Esophagus muscularis mucosa (tissue), 4 donors: ENCODE measurements around the gene RBFA. TPM values are rescaled to one million over a fixed set of nuclear protein-coding genes. Genes with fewer than 3 reads are reported as not detected.

ENCODE experiments used
- DNase-seq: peaks from one replicate; pipeline ENCODE4 v3.0.0-alpha.2; 2017; ENCODE audit errors: extremely low spot score
- H3K27ac ChIP-seq, 4 donors: fragments of 200-600 bp; sonication (generic); replicated peaks in 1 of 4; 1 replicate in 3 of 4; 2 replicates in 1 of 4; pipeline ENCODE4 v1.5.1; 2016 to 2019; ENCODE audit warnings: mild to moderate bottlenecking in 1 of 4
- H3K27me3 ChIP-seq, 4 donors: fragments of 200-600 bp; sonication (generic); one replicate each; pipeline versions ENCODE4 v1.5.1 to v1.6.0; 2016 to 2019
- H3K36me3 ChIP-seq, 4 donors: fragments of 200-600 bp; sonication (generic); one replicate each; pipeline ENCODE4 v1.5.1; 2016 to 2019
- H3K4me1 ChIP-seq, 4 donors: fragments of 200-600 bp; sonication (generic); one replicate each; pipeline ENCODE4 v1.5.1; 2016 to 2019
- H3K4me3 ChIP-seq, 4 donors: fragments of 200-600 bp; sonication (generic); 1 replicate in 2 of 4; 2 replicates in 2 of 4; pipeline ENCODE4 v1.5.1; 2016 to 2019; ENCODE audit warnings: mild to moderate bottlenecking in 4 of 4, moderate library complexity in 1 of 4
- H3K9me3 ChIP-seq, 4 donors: fragments of 200-600 bp; sonication (generic); 1 replicate in 3 of 4; 2 replicates in 1 of 4; pipeline ENCODE4 v1.5.1; 2016 to 2019
- EP300 ChIP-seq: sonication (generic); formaldehyde crosslinking; IDR thresholded peaks from one replicate; pipeline ENCODE4 v1.6.1; 2017; ENCODE audit warnings: antibody characterized with exemption
- POLR2A ChIP-seq: fragments of 450-650 bp; IDR thresholded peaks from one replicate; pipeline ENCODE4 v1.6.1; 2017; ENCODE audit warnings: antibody characterized with exemption, moderate library complexity, mild to moderate bottlenecking, low read depth
- POLR2AphosphoS5 ChIP-seq, 2 donors: sonication (generic); formaldehyde crosslinking; IDR thresholded peaks; one replicate each; pipeline ENCODE4 v1.6.1; 2017; ENCODE audit warnings: antibody characterized with exemption in 2 of 2
- WGBS: methylation state at CpG from one replicate; pipeline ENCODE4 v1.1.5; 2018; 5-methylcytosine and 5-hydroxymethylcytosine counted together
- intact Hi-C: fragments of 100-400 bp; cut with DNase I; formaldehyde crosslinking; loops from one replicate; pipeline ENCODE4 v1.15.1; 2023
- total RNA-seq, 4 donors: library from RNA; depleted of rRNA; stranded (reverse); fragments of >200 nt; gene quantifications; one replicate each; pipeline versions ENCODE4 v1.1.0 to v1.2.1, GENCODE V29; 2016
- TF ChIP-seq, protein P1 (sequence below), 3 experiments: fragments of 200-600 bp in 2 of 3; fragments of 450-650 bp in 1 of 3; sonication (generic) in 2 of 3; IDR thresholded peaks; one replicate each; pipeline ENCODE4 v1.5.1; 2017 to 2019; ENCODE audit warnings: antibody characterized with exemption in 3 of 3, mild to moderate bottlenecking in 2 of 3, moderate library complexity in 1 of 3

RBFA gene
- total RNA-seq, 4 donors from 2014 or later = 22.0 to 32.0 (median 25.6) TPM

GRCh38 chr18:80037300-80037699 lies 3.1 kb downstream of the RBFA start:
- WGBS = 96% methylated on average over 12 of the region's 12 CpGs
- H3K36me3 ChIP-seq = peaks cover 0 to 29% (median 22%) of the 10 kb centered on the region in 4 donors
- peaks cover 8 to 27% (median 19%) of the 10 kb centered on the region in 4 donors for H3K4me1 ChIP-seq
- intact Hi-C loops = loop anchor here (2.0 to 5.0 kb wide), 2 partner anchors 48 to 70 kb away; partner anchors contain the start of genes ADNP2 and TXNL4A
- no peaks in the 10 kb centered on the region for H3K27me3 ChIP-seq
- no peak for DNase-seq
- TF ChIP-seq, protein P1, sequence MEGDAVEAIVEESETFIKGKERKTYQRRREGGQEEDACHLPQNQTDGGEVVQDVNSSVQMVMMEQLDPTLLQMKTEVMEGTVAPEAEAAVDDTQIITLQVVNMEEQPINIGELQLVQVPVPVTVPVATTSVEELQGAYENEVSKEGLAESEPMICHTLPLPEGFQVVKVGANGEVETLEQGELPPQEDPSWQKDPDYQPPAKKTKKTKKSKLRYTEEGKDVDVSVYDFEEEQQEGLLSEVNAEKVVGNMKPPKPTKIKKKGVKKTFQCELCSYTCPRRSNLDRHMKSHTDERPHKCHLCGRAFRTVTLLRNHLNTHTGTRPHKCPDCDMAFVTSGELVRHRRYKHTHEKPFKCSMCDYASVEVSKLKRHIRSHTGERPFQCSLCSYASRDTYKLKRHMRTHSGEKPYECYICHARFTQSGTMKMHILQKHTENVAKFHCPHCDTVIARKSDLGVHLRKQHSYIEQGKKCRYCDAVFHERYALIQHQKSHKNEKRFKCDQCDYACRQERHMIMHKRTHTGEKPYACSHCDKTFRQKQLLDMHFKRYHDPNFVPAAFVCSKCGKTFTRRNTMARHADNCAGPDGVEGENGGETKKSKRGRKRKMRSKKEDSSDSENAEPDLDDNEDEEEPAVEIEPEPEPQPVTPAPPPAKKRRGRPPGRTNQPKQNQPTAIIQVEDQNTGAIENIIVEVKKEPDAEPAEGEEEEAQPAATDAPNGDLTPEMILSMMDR (IDR thresholded peaks at IDR 0.05) = no peak
- TF ChIP-seq POLR2A (no peak), EP300 (no peak), POLR2AphosphoS5 (IDR thresholded peaks at IDR 0.05) (no peak)
- H3K27ac ChIP-seq = no peak overlapping the region
- H3K4me3 ChIP-seq = no peak overlapping the region
- H3K9me3 ChIP-seq = no peaks in the 10 kb centered on the region

DNA sequence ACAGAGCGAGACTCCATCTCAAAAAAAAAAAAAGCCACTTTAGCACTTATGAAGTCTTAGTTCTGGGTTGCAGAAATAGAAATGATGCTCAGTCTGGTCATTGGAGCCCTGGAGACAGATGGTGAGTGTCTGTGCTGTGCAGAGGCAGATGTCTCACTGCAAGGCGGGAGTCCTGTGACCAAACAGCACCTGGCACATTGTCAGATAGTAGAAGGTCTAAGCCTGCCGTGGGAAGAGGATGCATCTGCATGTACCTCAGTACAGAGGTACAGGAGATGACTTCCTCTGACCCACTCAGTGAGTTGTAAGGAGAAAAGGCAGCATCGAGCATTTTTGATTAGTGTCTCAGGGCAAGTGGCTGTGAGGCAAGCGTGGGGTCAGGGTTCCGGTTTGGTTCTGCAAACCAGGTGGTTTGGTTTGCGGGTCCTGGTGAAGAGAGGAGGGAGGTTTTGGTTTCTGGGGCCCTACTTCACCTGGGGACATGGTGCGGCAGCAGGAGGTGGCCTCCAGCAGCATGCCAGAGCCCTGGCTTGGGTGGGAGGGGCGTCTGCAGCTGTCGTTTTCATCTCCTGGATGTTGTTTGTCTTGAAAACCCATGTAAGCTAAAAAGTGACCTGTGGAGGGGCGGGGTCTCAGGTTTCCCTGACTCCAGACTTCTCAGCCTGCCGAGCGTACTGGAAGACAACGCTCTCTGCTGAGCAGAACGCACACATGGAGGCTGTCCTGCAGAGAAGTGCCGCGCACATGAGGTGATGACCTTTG lies 3.8 kb downstream of the RBFA start:
- Histone ChIP-seq H3K4me1 (peaks cover 8 to 22% (median 14%) of the 10 kb centered on the region in 4 donors), H3K27ac (no peak overlapping the region), H3K36me3 (peaks cover 0 to 36% (median 30%) of the 10 kb centered on the region in 4 donors), H3K27me3 (no peaks in the 10 kb centered on the region), H3K4me3 (no peak overlapping the region), H3K9me3 (no peaks in the 10 kb centered on the region)
- 86% methylated on average over 14 of the region's 17 CpGs for WGBS
- intact Hi-C loops = loop anchor here (2.0 to 5.0 kb wide), 2 partner anchors 49 to 69 kb away; partner anchors contain the start of genes ADNP2 and TXNL4A
- TF ChIP-seq EP300 (no peak), POLR2A (no peak), POLR2AphosphoS5 (IDR thresholded peaks at IDR 0.05) (no peak)
- TF ChIP-seq, protein P1 (IDR thresholded peaks at IDR 0.05) = no peak
- no peak for DNase-seq

- intact Hi-C loops = no loop called here
Measured at GRCh38 chr18:80040515-80040914, 6.3 kb downstream of the RBFA start.

GRCh38 chr18:80041424-80041823 lies 7.2 kb downstream of the RBFA start:
- intact Hi-C loops = no loop called here
- 88% methylated on average over 11 of the region's 11 CpGs for WGBS
- H3K27ac ChIP-seq = no peak overlapping the region
- DNase-seq = no peak
- H3K4me1 ChIP-seq = no peaks in the 10 kb centered on the region
- no peaks in the 10 kb centered on the region for H3K9me3 ChIP-seq
- no peaks in the 10 kb centered on the region for H3K27me3 ChIP-seq
- peaks cover 0 to 70% (median 58%) of the 10 kb centered on the region in 4 donors for H3K36me3 ChIP-seq
- H3K4me3 ChIP-seq = no peak overlapping the region
- no peak for TF ChIP-seq POLR2A
- TF ChIP-seq EP300 = no peak
- TF ChIP-seq POLR2AphosphoS5 (IDR thresholded peaks at IDR 0.05) = no peak
- TF ChIP-seq, protein P1 (IDR thresholded peaks at IDR 0.05) = no peak

More at GRCh38 chr18:80040515-80040914, 6.3 kb downstream of the RBFA start:
- no peak for DNase-seq
- no peaks in the 10 kb centered on the region for H3K27me3 ChIP-seq
- no peak for TF ChIP-seq POLR2AphosphoS5 (IDR thresholded peaks at IDR 0.05)
- TF ChIP-seq, protein P1 (IDR thresholded peaks at IDR 0.05) = no peak
- TF ChIP-seq POLR2A = no peak
- no peak for TF ChIP-seq EP300
- peaks cover 2 to 7% (median 5%) of the 10 kb centered on the region in 4 donors for H3K4me1 ChIP-seq
- WGBS = over 99% methylated on average over 3 of the region's 3 CpGs
- H3K4me3 ChIP-seq = no peak overlapping the region
- H3K9me3 ChIP-seq = no peaks in the 10 kb centered on the region
- peaks cover 0 to 61% (median 49%) of the 10 kb centered on the region in 4 donors for H3K36me3 ChIP-seq
- no peak overlapping the region for H3K27ac ChIP-seq
